ENCODE measurements around the gene LYSMD2. TPM values are rescaled to one million over a fixed set of nuclear protein-coding genes. Genes with fewer than 3 reads are reported as not detected.

The LYSMD2 gene
- total RNA-seq, 1 experiment from 2014 or later: 2.2 TPM

DNA sequence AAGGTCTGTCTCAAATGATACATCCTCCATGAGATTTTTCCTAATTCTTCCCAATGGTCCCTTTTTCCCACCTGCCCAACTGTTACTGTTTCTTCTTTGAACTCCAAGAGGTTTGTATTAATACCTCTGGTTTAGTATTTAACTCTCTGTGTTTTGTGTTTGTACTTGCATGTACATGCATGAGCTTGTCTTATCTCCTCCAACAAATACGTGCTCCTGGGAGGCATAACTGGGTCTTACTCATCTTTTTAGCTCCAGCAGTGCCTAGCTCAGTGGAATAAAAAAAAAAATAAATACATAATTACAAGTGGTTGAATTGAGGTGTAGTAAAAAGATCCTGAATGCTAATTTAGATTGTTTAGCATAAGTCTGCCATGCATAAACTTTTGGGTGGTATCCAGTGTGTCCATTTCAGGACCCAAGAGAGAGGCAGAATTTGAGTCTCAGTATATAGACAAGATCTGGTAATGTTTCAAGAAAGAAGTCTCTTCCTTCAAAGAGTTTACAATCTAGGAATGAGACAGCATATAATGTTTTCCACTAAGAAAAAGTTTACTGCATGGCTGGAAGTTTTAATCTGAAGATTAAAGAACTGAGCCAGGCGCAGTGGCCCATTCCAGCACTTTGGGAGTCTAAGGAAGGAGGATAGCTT, 1.7 kb upstream of the LYSMD2 start:
- 0 out of 2 replicates have a peak overlapping the region, but pooled peaks have one; percentile 1 for H3K4me3 Mint-ChIP-seq
- peaks cover 44% of the 10 kb centered on the region for H3K27me3 Mint-ChIP-seq (ENCODE audit: low read depth)

GRCh38 chr15:51738553-51738952, 1.1 kb upstream of the LYSMD2 start:
- peaks cover 44% of the 10 kb centered on the region for H3K27me3 Mint-ChIP-seq (ENCODE audit: low read depth)
- DNase-seq (ENCODE audit: low spot score): no peak
- no peak overlapping the region for H3K27ac Mint-ChIP-seq
- ChIA-PET POLR2A (interaction anchor here (1.0 kb wide), 1 partner anchor 57 kb away, joined by 5 read pairs; the partner anchor contains the start of gene SCG3), CTCF (interaction anchor here (2.0 kb wide), 1 partner anchor 88 kb away, joined by 7 read pairs; no protein-coding TSS in a partner anchor)
- H3K4me3 Mint-ChIP-seq: peak overlapping the region; percentile 71
- H3K9me3 Mint-ChIP-seq: no peaks in the 10 kb centered on the region
- H3K36me3 Mint-ChIP-seq: no peaks in the 10 kb centered on the region
- H3K4me1 Mint-ChIP-seq: peaks cover 13% of the 10 kb centered on the region
- no peak for ATAC-seq
- TF ChIP-seq PRRX2 (CRISPR knock-in tag; IDR thresholded peaks at IDR 0.05) (no peak), E2F4 (CRISPR knock-in tag; IDR thresholded peaks at IDR 0.05; ENCODE audit: borderline replicate concordance, low read depth) (no peak), JAZF1 (CRISPR knock-in tag; IDR thresholded peaks at IDR 0.05) (no peak), MXD4 (CRISPR knock-in tag; IDR thresholded peaks at IDR 0.05; ENCODE audit: borderline replicate concordance) (no peak), AR (CRISPR knock-in tag; IDR thresholded peaks at IDR 0.05) (no peak), ZNF671 (CRISPR knock-in tag; IDR thresholded peaks at IDR 0.05) (no peak), CBFB (CRISPR knock-in tag; IDR thresholded peaks at IDR 0.05; ENCODE audit: low read depth) (no peak), CREB1 (CRISPR knock-in tag; IDR thresholded peaks at IDR 0.05) (no peak), OVOL2 (CRISPR knock-in tag; IDR thresholded peaks at IDR 0.05; ENCODE audit: borderline replicate concordance) (no peak), ZNF423 (CRISPR knock-in tag; IDR thresholded peaks at IDR 0.05) (no peak), NR1H2 (CRISPR knock-in tag; IDR thresholded peaks at IDR 0.05) (no peak)
- TF ChIP-seq, protein P1, sequence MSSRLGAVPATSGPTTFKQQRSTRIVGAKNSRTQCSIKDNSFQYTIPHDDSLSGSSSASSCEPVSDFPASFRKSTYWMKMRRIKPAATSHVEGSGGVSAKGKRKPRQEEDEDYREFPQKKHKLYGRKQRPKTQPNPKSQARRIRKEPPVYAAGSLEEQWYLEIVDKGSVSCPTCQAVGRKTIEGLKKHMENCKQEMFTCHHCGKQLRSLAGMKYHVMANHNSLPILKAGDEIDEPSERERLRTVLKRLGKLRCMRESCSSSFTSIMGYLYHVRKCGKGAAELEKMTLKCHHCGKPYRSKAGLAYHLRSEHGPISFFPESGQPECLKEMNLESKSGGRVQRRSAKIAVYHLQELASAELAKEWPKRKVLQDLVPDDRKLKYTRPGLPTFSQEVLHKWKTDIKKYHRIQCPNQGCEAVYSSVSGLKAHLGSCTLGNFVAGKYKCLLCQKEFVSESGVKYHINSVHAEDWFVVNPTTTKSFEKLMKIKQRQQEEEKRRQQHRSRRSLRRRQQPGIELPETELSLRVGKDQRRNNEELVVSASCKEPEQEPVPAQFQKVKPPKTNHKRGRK (CRISPR knock-in tag; IDR thresholded peaks at IDR 0.05; ENCODE audit: borderline replicate concordance): no peak

More for the DNA sequence above, 1.7 kb upstream of the LYSMD2 start:
- no peak for TF ChIP-seq NFE2L1 (CRISPR knock-in tag; IDR thresholded peaks at IDR 0.05)
- no peak for TF ChIP-seq FOXP1 (CRISPR knock-in tag; IDR thresholded peaks at IDR 0.05; ENCODE audit: borderline replicate concordance)
- no peak for TF ChIP-seq ZNF416 (CRISPR knock-in tag; IDR thresholded peaks at IDR 0.05)
- TF ChIP-seq ZBTB21 (CRISPR knock-in tag; IDR thresholded peaks at IDR 0.05; ENCODE audit: borderline replicate concordance): no peak
- no peak for TF ChIP-seq IRF2 (CRISPR knock-in tag; IDR thresholded peaks at IDR 0.05; ENCODE audit: borderline replicate concordance, low read depth)
- TF ChIP-seq USF2 (CRISPR knock-in tag; IDR thresholded peaks at IDR 0.05): no peak
- no peak for TF ChIP-seq CREB1 (CRISPR knock-in tag; IDR thresholded peaks at IDR 0.05)
- no peak for TF ChIP-seq ESRRA (CRISPR knock-in tag; IDR thresholded peaks at IDR 0.05; ENCODE audit: borderline replicate concordance)
- no peak for TF ChIP-seq NR1H2 (CRISPR knock-in tag; IDR thresholded peaks at IDR 0.05)
- no peak for TF ChIP-seq GRHL2 (CRISPR knock-in tag; IDR thresholded peaks at IDR 0.05; ENCODE audit: insufficient replicate concordance, severe bottlenecking)
- no peak for TF ChIP-seq RELA (CRISPR knock-in tag; IDR thresholded peaks at IDR 0.05; ENCODE audit: borderline replicate concordance)
- TF ChIP-seq ZNF532 (CRISPR knock-in tag; IDR thresholded peaks at IDR 0.05; ENCODE audit: borderline replicate concordance): no peak
- TF ChIP-seq ZNF671 (CRISPR knock-in tag; IDR thresholded peaks at IDR 0.05): no peak
- no peak for TF ChIP-seq SOX15 (CRISPR knock-in tag; IDR thresholded peaks at IDR 0.05)
- H3K36me3 Mint-ChIP-seq: no peaks in the 10 kb centered on the region
- peaks cover 13% of the 10 kb centered on the region for H3K4me1 Mint-ChIP-seq
- DNase-seq (ENCODE audit: low spot score) (no peak), ATAC-seq (no peak)
- CTCF ChIA-PET: interaction anchor here (1.9 kb wide), 1 partner anchor 38 kb away, joined by 6 read pairs; no protein-coding TSS in a partner anchor
- no peaks in the 10 kb centered on the region for H3K9me3 Mint-ChIP-seq
- no peak overlapping the region for H3K27ac Mint-ChIP-seq
- POLR2A ChIA-PET: interaction anchor here (1.0 kb wide), 1 partner anchor 58 kb away, joined by 5 read pairs; the partner anchor contains the start of gene SCG3

Measured in WTC11 (cell line).